NT2/D1 (cell line): ENCODE results near the gene DDX51.

Source experiments
- SUZ12 ChIP-seq: IDR thresholded peaks from 2 replicates; pipeline ENCODE4 v1.6.1; 2011; ENCODE audit not compliant: insufficient read length, insufficient read depth; ENCODE audit errors: extremely low read depth
- YY1 ChIP-seq: IDR thresholded peaks from 2 replicates; pipeline ENCODE4 v1.6.1; 2011; ENCODE audit not compliant: insufficient read length, insufficient read depth
- ZNF274 ChIP-seq: IDR thresholded peaks from 2 replicates; pipeline ENCODE4 v1.6.1; 2011; ENCODE audit warnings: mild to moderate bottlenecking, low read depth, low read length

- no peak for TF ChIP-seq ZNF274
- no peak for TF ChIP-seq YY1
- TF ChIP-seq SUZ12 = no peak
Measured at GRCh38 chr12:132150780-132151144, 6.6 kb upstream of the DDX51 start.
